PC-9 (cell line): ENCODE data around the gene DNAH14.

Source experiments
- CTCF ChIP-seq: fragments of 200-600 bp; sonication (generic); conservative IDR thresholded peaks from 2 replicates; pipeline ENCODE4 v1.6.1; 2017; ENCODE audit warnings: mixed run types, antibody characterized with exemption, mild to moderate bottlenecking, moderate library complexity
- EZH2 ChIP-seq: fragments of 200-600 bp; sonication (generic); IDR thresholded peaks from 2 replicates; pipeline ENCODE4 v1.8.0; 2017; ENCODE audit warnings: antibody characterized with exemption, low read depth

- no peak for TF ChIP-seq CTCF
- no peak for TF ChIP-seq EZH2
Measured at GRCh38 chr1:225329041-225329440, 399.6 kb downstream of the DNAH14 start.
